IMR-90 (cell line): Measurements from ENCODE around the gene CNOT9.

ENCODE experiments used
- CEBPB ChIP-seq: IDR thresholded peaks from 2 replicates; pipeline ENCODE4 v1.6.1; 2012; ENCODE audit warnings: low read depth, low read length, improper control_type of control experiment
- CTCF ChIP-seq: conservative IDR thresholded peaks from 2 replicates; pipeline ENCODE4 v1.5.1; 2012; ENCODE audit warnings: mild to moderate bottlenecking, low read depth, low read length, improper control_type of control experiment
- POLR2A ChIP-seq: IDR thresholded peaks from 2 replicates; pipeline ENCODE4 v1.6.1; 2012; ENCODE audit warnings: mild to moderate bottlenecking, low read depth, low read length
- RAD21 ChIP-seq: IDR thresholded peaks from 2 replicates; pipeline ENCODE4 v1.6.1; 2012; ENCODE audit warnings: low read length, improper control_type of control experiment
- RCOR1 ChIP-seq: IDR thresholded peaks from 2 replicates; pipeline ENCODE4 v1.6.1; 2012; ENCODE audit warnings: mild to moderate bottlenecking, low read length, improper control_type of control experiment; ENCODE audit not compliant: insufficient replicate concordance
- RFX5 ChIP-seq: IDR thresholded peaks from 2 replicates; pipeline ENCODE4 v1.8.0; 2012; ENCODE audit warnings: low read depth, mild to moderate bottlenecking, low read length, moderate library complexity

- TF ChIP-seq CTCF = no peak
- TF ChIP-seq RCOR1 = no peak
- no peak for TF ChIP-seq POLR2A
- no peak for TF ChIP-seq CEBPB
- TF ChIP-seq RAD21 = no peak
- no peak for TF ChIP-seq RFX5
Observed at GRCh38 chr2:218642786-218643185, 74.1 kb downstream of the CNOT9 start.
